OCI-LY1 (cell line): ENCODE measurements around the gene INPP5A.

Source experiments
- EZH2 ChIP-seq: fragments of 200-600 bp; sonication (generic), shearing (Covaris generic); IDR thresholded peaks from 2 replicates; pipeline ENCODE4 v1.8.0; 2017; ENCODE audit warnings: borderline replicate concordance, mixed run types, mild to moderate bottlenecking, antibody characterized with exemption, low read length, moderate library complexity, mixed read lengths
- TF ChIP-seq, protein P1 (sequence below): fragments of 200-600 bp; sonication (generic), shearing (Covaris generic); IDR thresholded peaks from 2 replicates; pipeline ENCODE4 v1.5.1; 2017; ENCODE audit warnings: mild to moderate bottlenecking, antibody characterized with exemption, low read length, moderate library complexity, mixed read lengths

GRCh38 chr10:132607961-132608495 is 70.4 kb downstream of the INPP5A start:
- TF ChIP-seq, protein P1, sequence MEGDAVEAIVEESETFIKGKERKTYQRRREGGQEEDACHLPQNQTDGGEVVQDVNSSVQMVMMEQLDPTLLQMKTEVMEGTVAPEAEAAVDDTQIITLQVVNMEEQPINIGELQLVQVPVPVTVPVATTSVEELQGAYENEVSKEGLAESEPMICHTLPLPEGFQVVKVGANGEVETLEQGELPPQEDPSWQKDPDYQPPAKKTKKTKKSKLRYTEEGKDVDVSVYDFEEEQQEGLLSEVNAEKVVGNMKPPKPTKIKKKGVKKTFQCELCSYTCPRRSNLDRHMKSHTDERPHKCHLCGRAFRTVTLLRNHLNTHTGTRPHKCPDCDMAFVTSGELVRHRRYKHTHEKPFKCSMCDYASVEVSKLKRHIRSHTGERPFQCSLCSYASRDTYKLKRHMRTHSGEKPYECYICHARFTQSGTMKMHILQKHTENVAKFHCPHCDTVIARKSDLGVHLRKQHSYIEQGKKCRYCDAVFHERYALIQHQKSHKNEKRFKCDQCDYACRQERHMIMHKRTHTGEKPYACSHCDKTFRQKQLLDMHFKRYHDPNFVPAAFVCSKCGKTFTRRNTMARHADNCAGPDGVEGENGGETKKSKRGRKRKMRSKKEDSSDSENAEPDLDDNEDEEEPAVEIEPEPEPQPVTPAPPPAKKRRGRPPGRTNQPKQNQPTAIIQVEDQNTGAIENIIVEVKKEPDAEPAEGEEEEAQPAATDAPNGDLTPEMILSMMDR, result no peak
- TF ChIP-seq EZH2, result no peak
